IPS DF 19.7 (cell line): ENCODE measurements around the gene TPRN.

Experiments
- DNase-seq: peaks from one replicate; pipeline ENCODE4 v3.0.0-alpha.2; 2013; ENCODE audit warnings: low read depth, low spot score

Gene TPRN

DNA sequence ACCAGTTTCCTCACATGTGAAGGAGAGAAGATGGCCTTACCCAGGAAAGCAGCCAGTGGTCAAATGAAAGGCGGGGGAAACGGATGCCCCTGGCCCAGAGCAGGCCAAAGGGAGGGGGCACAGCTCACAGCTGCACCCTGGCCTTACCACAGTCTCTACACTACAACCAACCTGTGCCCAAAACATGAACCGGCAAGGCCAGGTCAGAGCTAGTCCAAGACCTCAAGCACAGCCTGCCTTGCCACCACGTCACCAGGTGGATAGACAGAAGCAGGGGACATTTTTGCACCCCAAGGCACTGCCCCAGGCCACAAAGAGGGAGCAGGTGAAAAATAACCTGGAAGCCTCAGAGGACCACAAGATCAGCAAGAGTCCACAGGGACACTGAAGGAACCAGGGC is 57.1 kb downstream of the TPRN start:
- no peak for DNase-seq

GRCh38 chr9:137141976-137142936 is 58.3 kb downstream of the TPRN start:
- no peak for DNase-seq
